ENCODE measurements around the gene TNC. TPM values are rescaled to one million over a fixed set of nuclear protein-coding genes. Genes with fewer than 3 reads are reported as not detected.
A peak's percentile ranks its signal among the peaks of the same experiment; 100 is the strongest.

Gene TNC
- total RNA-seq, 1 experiment from 2014 or later = 0.60 TPM

DNA sequence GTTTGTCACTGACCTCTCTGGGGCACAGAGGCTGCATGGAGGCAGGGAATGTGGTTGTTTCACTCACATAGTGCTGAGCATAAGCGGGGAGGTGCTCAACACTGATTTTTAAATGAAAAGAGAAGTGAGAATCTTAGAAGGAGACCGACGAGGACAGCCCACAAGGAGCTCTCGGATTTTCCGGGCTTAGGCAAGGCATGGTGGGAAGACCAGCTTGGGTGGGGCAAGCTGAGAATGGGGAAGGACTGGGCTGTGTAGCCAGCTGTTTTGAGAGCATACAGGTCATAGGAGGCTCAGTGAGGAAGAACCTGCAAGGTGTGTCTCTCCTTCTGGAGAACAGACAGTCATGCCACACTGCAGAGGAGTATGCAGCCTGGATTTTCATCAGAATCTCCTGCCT lies 101.6 kb downstream of the TNC start:
- Histone ChIP-seq H3K4me3 (ENCODE audit: low read length) (no peak overlapping the region), H4K20me1 (ENCODE audit: insufficient read depth, low read depth, low read length) (no peaks in the 10 kb centered on the region), H3K4me2 (ENCODE audit: low read depth, low read length, poor library complexity, severe bottlenecking) (no peak overlapping the region), H2AFZ (ENCODE audit: low read length) (no peak overlapping the region), H3K9me3 (ENCODE audit: low read length) (no peaks in the 10 kb centered on the region), H3K9ac (ENCODE audit: low read length) (no peak overlapping the region), H3K36me3 (ENCODE audit: insufficient read depth, low read length) (no peaks in the 10 kb centered on the region), H3K27me3 (ENCODE audit: low read length) (no peaks in the 10 kb centered on the region), H3K9me2 (replicated peaks; ENCODE audit: insufficient read depth, low read length) (no peaks in the 10 kb centered on the region), H3K4me1 (ENCODE audit: low read length) (peaks cover 6% of the 10 kb centered on the region), H3K27ac (ENCODE audit: low read length) (no peak overlapping the region), H3K79me2 (ENCODE audit: low read length) (no peaks in the 10 kb centered on the region)
- DNase-seq = no peak

DNA sequence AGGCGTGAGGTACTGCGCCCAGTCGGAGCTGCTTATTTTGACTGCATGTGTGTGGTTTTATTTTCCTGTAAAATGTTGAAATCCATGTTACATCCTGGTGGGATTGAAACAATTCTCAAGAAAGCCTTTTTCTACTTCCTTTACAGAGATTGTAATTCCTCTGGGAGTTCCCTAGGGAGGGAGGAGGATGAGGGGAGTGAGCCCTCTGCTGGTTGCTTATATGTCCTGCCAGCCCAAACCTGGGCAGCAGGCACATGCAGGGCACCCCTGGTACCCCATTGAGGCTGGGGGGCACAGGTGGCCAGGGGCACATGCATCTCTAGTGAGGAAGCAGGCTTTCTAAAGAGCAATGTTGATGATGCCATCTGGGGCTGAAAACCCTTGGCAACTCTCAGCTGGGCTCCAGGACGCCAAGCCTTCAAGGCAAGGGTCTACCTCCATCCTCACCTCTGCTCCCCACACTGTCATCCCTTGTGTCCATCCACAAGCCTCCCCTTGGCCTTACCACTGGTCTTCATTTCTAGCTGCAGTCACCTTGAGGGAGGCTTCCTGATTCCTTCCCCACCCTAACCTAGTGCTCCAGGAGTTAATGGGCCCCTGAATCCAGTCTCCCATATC lies 102.8 kb downstream of the TNC start:
- Histone ChIP-seq H3K4me1 (ENCODE audit: low read length) (peaks cover 9% of the 10 kb centered on the region), H3K27me3 (ENCODE audit: low read length) (no peaks in the 10 kb centered on the region), H3K4me2 (ENCODE audit: low read depth, low read length, poor library complexity, severe bottlenecking) (no peak overlapping the region), H2AFZ (ENCODE audit: low read length) (no peak overlapping the region), H3K27ac (ENCODE audit: low read length) (no peak overlapping the region), H3K9ac (ENCODE audit: low read length) (no peak overlapping the region), H3K9me3 (ENCODE audit: low read length) (no peaks in the 10 kb centered on the region), H3K36me3 (ENCODE audit: insufficient read depth, low read length) (no peaks in the 10 kb centered on the region), H3K4me3 (ENCODE audit: low read length) (no peak overlapping the region), H3K9me2 (replicated peaks; ENCODE audit: insufficient read depth, low read length) (no peaks in the 10 kb centered on the region), H4K20me1 (ENCODE audit: insufficient read depth, low read depth, low read length) (no peaks in the 10 kb centered on the region), H3K79me2 (ENCODE audit: low read length) (no peaks in the 10 kb centered on the region)
- DNase-seq = peak; percentile 59

DNA sequence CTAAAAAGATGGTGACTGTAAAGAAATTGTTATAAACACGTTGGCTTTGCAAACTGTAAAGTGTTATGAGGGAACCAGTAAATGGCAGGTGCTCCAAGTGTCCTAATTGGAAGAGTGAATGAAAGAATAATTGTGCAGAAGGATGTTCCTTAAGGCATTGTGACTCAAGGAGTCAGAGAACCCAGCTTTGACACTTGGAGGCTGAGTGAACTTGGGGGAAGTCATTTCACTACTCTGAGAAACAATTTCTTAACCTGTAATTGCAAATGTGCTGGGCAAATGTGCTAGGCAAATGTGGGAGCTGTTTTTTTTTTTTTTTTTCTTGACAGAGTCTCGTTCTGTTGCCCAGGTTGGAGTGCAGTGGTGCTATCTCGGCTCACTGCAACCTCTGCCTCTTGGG lies 103.5 kb downstream of the TNC start:
- no peaks in the 10 kb centered on the region for H4K20me1 ChIP-seq (ENCODE audit: insufficient read depth, low read depth, low read length)
- no peak for DNase-seq
- no peaks in the 10 kb centered on the region for H3K9me3 ChIP-seq (ENCODE audit: low read length)
- H3K4me2 ChIP-seq (ENCODE audit: low read depth, low read length, poor library complexity, severe bottlenecking) = peak overlapping the region; percentile 16
- H3K79me2 ChIP-seq (ENCODE audit: low read length) = no peaks in the 10 kb centered on the region
- no peaks in the 10 kb centered on the region for H3K9me2 ChIP-seq (replicated peaks; ENCODE audit: insufficient read depth, low read length)
- H3K4me3 ChIP-seq (ENCODE audit: low read length) = no peak overlapping the region
- no peaks in the 10 kb centered on the region for H3K27me3 ChIP-seq (ENCODE audit: low read length)
- no peak overlapping the region for H3K9ac ChIP-seq (ENCODE audit: low read length)
- peaks cover 15% of the 10 kb centered on the region for H3K4me1 ChIP-seq (ENCODE audit: low read length)
- H3K36me3 ChIP-seq (ENCODE audit: insufficient read depth, low read length) = no peaks in the 10 kb centered on the region
- no peak overlapping the region for H3K27ac ChIP-seq (ENCODE audit: low read length)
- H2AFZ ChIP-seq (ENCODE audit: low read length) = no peak overlapping the region

DNA sequence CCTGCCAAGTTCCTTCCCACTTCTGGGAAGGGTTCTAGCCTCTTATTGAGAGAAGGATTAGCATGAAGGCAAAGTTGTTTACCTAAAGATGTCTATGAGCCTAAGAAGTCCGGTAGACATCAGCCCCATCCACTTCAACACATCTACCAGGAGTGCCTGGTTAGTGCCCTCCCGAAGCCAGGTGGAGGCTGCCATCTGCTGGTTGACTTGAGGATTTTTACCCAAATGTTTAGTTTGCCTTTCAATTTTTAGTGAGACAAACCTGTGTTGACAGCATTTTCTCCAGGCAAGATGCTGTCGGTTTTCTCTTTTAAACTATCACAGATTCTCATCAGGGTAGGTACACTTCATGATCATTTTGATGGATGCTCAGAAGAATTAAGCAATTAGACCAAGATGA lies 104.0 kb downstream of the TNC start:
- Histone ChIP-seq H2AFZ (ENCODE audit: low read length) (no peak overlapping the region), H3K27ac (ENCODE audit: low read length) (no peak overlapping the region), H3K4me1 (ENCODE audit: low read length) (peaks cover 15% of the 10 kb centered on the region), H3K9me3 (ENCODE audit: low read length) (no peaks in the 10 kb centered on the region), H3K36me3 (ENCODE audit: insufficient read depth, low read length) (no peaks in the 10 kb centered on the region), H3K9ac (ENCODE audit: low read length) (no peak overlapping the region), H3K79me2 (ENCODE audit: low read length) (no peaks in the 10 kb centered on the region), H3K4me2 (ENCODE audit: low read depth, low read length, poor library complexity, severe bottlenecking) (peak overlapping the region; percentile 16), H4K20me1 (ENCODE audit: insufficient read depth, low read depth, low read length) (no peaks in the 10 kb centered on the region), H3K9me2 (replicated peaks; ENCODE audit: insufficient read depth, low read length) (no peaks in the 10 kb centered on the region), H3K4me3 (ENCODE audit: low read length) (no peak overlapping the region), H3K27me3 (ENCODE audit: low read length) (no peaks in the 10 kb centered on the region)
- DNase-seq = peak; percentile 88

DNA sequence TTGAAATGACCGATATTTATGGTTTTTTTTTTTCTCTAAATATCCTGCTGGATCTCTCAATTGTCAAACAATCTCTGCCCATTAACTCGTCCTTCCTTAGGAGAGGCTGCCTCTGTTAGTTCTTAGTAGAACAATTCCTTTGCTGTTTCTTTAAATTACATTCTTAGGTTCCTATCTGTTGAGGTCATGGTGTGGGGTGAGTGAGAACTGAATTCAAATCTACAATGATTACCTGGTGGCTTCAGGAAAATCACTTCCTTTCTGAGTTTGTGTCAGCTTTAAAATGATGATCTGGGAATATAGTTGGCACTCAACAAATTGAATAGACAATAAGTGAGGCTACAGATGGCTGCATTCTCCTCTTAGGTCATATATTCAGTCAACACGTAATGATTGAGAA lies 105.5 kb downstream of the TNC start:
- no peak overlapping the region for H2AFZ ChIP-seq (ENCODE audit: low read length)
- no peak overlapping the region for H3K4me2 ChIP-seq (ENCODE audit: low read depth, low read length, poor library complexity, severe bottlenecking)
- peaks cover 15% of the 10 kb centered on the region for H3K4me1 ChIP-seq (ENCODE audit: low read length)

DNA sequence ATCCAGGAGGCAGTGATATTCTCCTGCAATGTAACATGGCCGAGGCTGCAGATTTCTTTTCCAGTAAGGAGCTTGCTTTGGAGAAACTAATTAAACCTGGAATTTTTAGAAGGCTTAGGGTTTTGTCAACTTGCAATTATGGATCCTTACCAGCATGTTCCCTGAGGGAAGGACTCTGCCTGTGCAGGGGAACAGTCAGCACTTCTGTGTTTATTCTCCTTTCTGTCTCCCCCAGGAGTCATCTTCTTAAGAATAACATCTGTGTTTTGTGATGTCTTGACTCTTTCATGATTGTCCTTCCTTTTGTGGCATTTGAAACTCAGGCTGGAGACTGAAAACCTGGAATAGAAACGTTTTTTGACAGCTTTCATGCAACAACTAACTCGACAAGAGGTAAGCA lies 107.1 kb downstream of the TNC start:
- Histone ChIP-seq H3K36me3 (ENCODE audit: insufficient read depth, low read length) (no peaks in the 10 kb centered on the region), H3K9me2 (replicated peaks; ENCODE audit: insufficient read depth, low read length) (no peaks in the 10 kb centered on the region), H4K20me1 (ENCODE audit: insufficient read depth, low read depth, low read length) (no peaks in the 10 kb centered on the region), H3K79me2 (ENCODE audit: low read length) (no peaks in the 10 kb centered on the region), H3K4me2 (ENCODE audit: low read depth, low read length, poor library complexity, severe bottlenecking) (no peak overlapping the region), H3K27ac (ENCODE audit: low read length) (no peak overlapping the region), H3K9me3 (ENCODE audit: low read length) (no peaks in the 10 kb centered on the region), H3K27me3 (ENCODE audit: low read length) (no peaks in the 10 kb centered on the region), H3K9ac (ENCODE audit: low read length) (no peak overlapping the region), H2AFZ (ENCODE audit: low read length) (no peak overlapping the region), H3K4me3 (ENCODE audit: low read length) (no peak overlapping the region), H3K4me1 (ENCODE audit: low read length) (peaks cover 15% of the 10 kb centered on the region)
- no peak for DNase-seq

More for the DNA sequence above, 105.5 kb downstream of the TNC start:
- Histone ChIP-seq H3K4me3 (ENCODE audit: low read length) (no peak overlapping the region), H4K20me1 (ENCODE audit: insufficient read depth, low read depth, low read length) (no peaks in the 10 kb centered on the region), H3K27ac (ENCODE audit: low read length) (no peak overlapping the region), H3K9me3 (ENCODE audit: low read length) (no peaks in the 10 kb centered on the region), H3K79me2 (ENCODE audit: low read length) (no peaks in the 10 kb centered on the region), H3K9me2 (replicated peaks; ENCODE audit: insufficient read depth, low read length) (no peaks in the 10 kb centered on the region), H3K36me3 (ENCODE audit: insufficient read depth, low read length) (no peaks in the 10 kb centered on the region), H3K9ac (ENCODE audit: low read length) (no peak overlapping the region), H3K27me3 (ENCODE audit: low read length) (no peaks in the 10 kb centered on the region)
- no peak for DNase-seq

DNA sequence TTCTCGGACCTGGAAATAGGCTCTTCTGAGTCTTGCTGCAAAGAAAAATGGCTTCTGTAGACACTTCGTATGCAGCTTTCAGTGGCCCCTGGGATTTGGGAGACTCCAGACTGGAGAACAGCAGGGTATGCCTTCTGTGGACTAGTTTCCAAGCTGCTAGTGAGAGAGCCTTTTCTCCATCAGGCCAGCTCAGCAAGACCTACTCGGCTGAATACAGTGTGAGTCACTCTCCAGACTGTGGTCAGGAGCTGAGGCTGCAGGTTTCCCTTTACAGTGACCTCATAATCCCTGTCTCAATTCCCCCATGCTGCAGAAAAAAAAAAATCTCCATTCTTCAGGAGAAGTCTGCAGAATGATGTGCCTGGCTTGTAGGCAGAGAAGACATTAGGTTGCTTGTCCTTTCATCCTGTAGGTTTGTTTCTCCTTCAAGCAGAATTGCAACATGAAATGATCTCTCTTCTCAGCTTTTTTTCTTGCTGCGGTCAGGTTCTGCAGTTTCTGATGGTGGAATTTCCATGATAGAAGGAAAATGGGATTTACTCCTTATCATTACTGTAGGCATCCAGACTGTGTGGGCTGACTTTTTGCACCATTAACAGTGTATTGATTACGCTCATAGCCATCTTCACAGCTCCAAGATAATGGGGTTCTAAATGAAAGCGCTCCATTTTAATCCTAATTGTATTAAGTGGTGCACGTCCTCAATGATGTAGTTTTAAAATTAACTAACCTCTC lies 109.3 kb downstream of the TNC start:
- H3K9ac ChIP-seq (ENCODE audit: low read length) = no peak overlapping the region
- no peaks in the 10 kb centered on the region for H4K20me1 ChIP-seq (ENCODE audit: insufficient read depth, low read depth, low read length)
- H3K27me3 ChIP-seq (ENCODE audit: low read length) = no peaks in the 10 kb centered on the region
- no peak overlapping the region for H3K27ac ChIP-seq (ENCODE audit: low read length)
- no peaks in the 10 kb centered on the region for H3K79me2 ChIP-seq (ENCODE audit: low read length)
- H3K9me2 ChIP-seq (replicated peaks; ENCODE audit: insufficient read depth, low read length) = no peaks in the 10 kb centered on the region
- no peaks in the 10 kb centered on the region for H3K36me3 ChIP-seq (ENCODE audit: insufficient read depth, low read length)
- H2AFZ ChIP-seq (ENCODE audit: low read length) = no peak overlapping the region
- H3K9me3 ChIP-seq (ENCODE audit: low read length) = no peaks in the 10 kb centered on the region
- no peak for DNase-seq
- peaks cover 9% of the 10 kb centered on the region for H3K4me1 ChIP-seq (ENCODE audit: low read length)
- no peak overlapping the region for H3K4me2 ChIP-seq (ENCODE audit: low read depth, low read length, poor library complexity, severe bottlenecking)
- H3K4me3 ChIP-seq (ENCODE audit: low read length) = no peak overlapping the region

DNA sequence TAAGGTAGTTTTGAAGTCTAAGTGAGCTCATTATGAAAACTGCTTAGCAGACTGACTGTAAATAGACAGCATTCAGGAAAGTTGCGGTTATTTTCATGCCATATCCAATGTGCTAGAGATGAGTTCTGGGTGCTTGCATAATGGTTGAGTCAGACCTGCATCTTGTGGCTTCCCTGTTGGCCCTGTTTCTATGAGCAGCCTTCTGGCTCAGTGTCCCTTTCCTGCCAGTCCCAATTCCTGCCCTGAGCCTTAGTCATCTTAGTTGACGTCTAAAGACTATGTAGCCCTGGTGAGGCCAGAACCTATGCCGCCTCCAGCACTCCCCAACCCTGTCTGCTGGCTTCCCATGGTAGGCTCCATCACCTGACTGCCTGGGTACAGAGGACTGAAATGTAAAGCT lies 111.3 kb downstream of the TNC start:
- H3K9ac ChIP-seq (ENCODE audit: low read length) = no peak overlapping the region
- H3K4me1 ChIP-seq (ENCODE audit: low read length) = peaks cover 9% of the 10 kb centered on the region
- no peaks in the 10 kb centered on the region for H3K27me3 ChIP-seq (ENCODE audit: low read length)
- no peaks in the 10 kb centered on the region for H3K79me2 ChIP-seq (ENCODE audit: low read length)
- no peak overlapping the region for H2AFZ ChIP-seq (ENCODE audit: low read length)
- no peaks in the 10 kb centered on the region for H3K9me2 ChIP-seq (replicated peaks; ENCODE audit: insufficient read depth, low read length)
- no peaks in the 10 kb centered on the region for H3K36me3 ChIP-seq (ENCODE audit: insufficient read depth, low read length)
- H3K27ac ChIP-seq (ENCODE audit: low read length) = no peak overlapping the region
- no peaks in the 10 kb centered on the region for H4K20me1 ChIP-seq (ENCODE audit: insufficient read depth, low read depth, low read length)
- no peaks in the 10 kb centered on the region for H3K9me3 ChIP-seq (ENCODE audit: low read length)
- no peak overlapping the region for H3K4me2 ChIP-seq (ENCODE audit: low read depth, low read length, poor library complexity, severe bottlenecking)
- H3K4me3 ChIP-seq (ENCODE audit: low read length) = no peak overlapping the region
- DNase-seq = no peak

Measured in Karpas-422 (cell line).